B cell (primary cell): ENCODE measurements around the gene NLGN4X.

ENCODE experiments used
- CTCF ChIP-seq: fragments of 200-600 bp; IDR thresholded peaks from one replicate; pipeline ENCODE4 v1.8.0; 2022; ENCODE audit warnings: antibody characterized with exemption, mild to moderate bottlenecking
- EZH2 ChIP-seq: IDR thresholded peaks from 2 replicates; pipeline ENCODE4 v1.6.1; 2012; ENCODE audit warnings: borderline replicate concordance, low read depth, mild to moderate bottlenecking, moderate library complexity, low read length; ENCODE audit not compliant: insufficient read depth, poor library complexity, severe bottlenecking

- TF ChIP-seq CTCF (no peak), EZH2 (no peak)
These were observed 222.8 kb downstream of the NLGN4X start for GRCh38 chrX:6005856-6006255.
